ENCODE measurements around the gene SNAI3.

The SNAI3 gene

GRCh38 chr16:88686439-88687253, at the start of gene SNAI3 (continued):
- TF ChIP-seq OVOL3 (tag by site-specific recombination; IDR thresholded peaks at IDR 0.05) (no peak), MZF1 (tag by site-specific recombination; IDR thresholded peaks at IDR 0.05; ENCODE audit: borderline replicate concordance) (no peak), ZNF280C (tag by site-specific recombination; IDR thresholded peaks at IDR 0.05) (no peak), ZNF529 (tag by site-specific recombination; IDR thresholded peaks at IDR 0.05; ENCODE audit: insufficient replicate concordance) (no peak), ZNF37A (tag by site-specific recombination; IDR thresholded peaks at IDR 0.05) (no peak), ZNF776 (tag by site-specific recombination; IDR thresholded peaks at IDR 0.05; ENCODE audit: borderline replicate concordance) (no peak), ZNF239 (tag by site-specific recombination; IDR thresholded peaks at IDR 0.05) (no peak), ZNF544 (tag by site-specific recombination; IDR thresholded peaks at IDR 0.05) (no peak), ZNF274 (IDR thresholded peaks at IDR 0.05; ENCODE audit: low read length) (no peak), ZNF274 (tag by site-specific recombination; IDR thresholded peaks at IDR 0.05; ENCODE audit: borderline replicate concordance) (no peak), TSHZ1 (tag by site-specific recombination; IDR thresholded peaks at IDR 0.05; ENCODE audit: borderline replicate concordance) (no peak), ZNF211 (tag by site-specific recombination; IDR thresholded peaks at IDR 0.05; ENCODE audit: low read depth) (no peak)

- no peaks in the 10 kb centered on the region for H3K9me3 ChIP-seq (ENCODE audit: control insufficient read depth, insufficient read depth, low read depth, low read length)
- no peaks in the 10 kb centered on the region; the same call in 1 of the 2 replicates for H3K4me1 ChIP-seq (ENCODE audit: control insufficient read depth, insufficient read depth, low read length)
- ChIA-PET CTCF (interaction anchor here (1.0 to 3.3 kb wide), 8 partner anchors 7 to 122 kb away, joined by 3 to 58 read pairs (median 12); partner anchors contain the start of genes CTU2 and RNF166), POLR2A (interaction anchor here (1.2 kb wide), 1 partner anchor 74 kb away, joined by 3 read pairs; no protein-coding TSS in a partner anchor)
- peaks cover 0 to 64% of the 10 kb centered on the region in 2 experiments; a peak in 1 of 3 replicates for H3K36me3 ChIP-seq (ENCODE audit: control insufficient read depth in 2 of 2, insufficient read depth in 1 of 2, low read length in 2 of 2)
- no peak overlapping the region for H3K27ac ChIP-seq (ENCODE audit: extremely low read depth, low read depth, low read length)
- TF ChIP-seq ZNF133 (tag by site-specific recombination; IDR thresholded peaks at IDR 0.05) (no peak), GLI2 (tag by site-specific recombination; IDR thresholded peaks at IDR 0.05; ENCODE audit: borderline replicate concordance, low read depth) (no peak), ZNF404 (tag by site-specific recombination; IDR thresholded peaks at IDR 0.05) (no peak), PATZ1 (tag by site-specific recombination; IDR thresholded peaks at IDR 0.05) (no peak), ZNF792 (tag by site-specific recombination; IDR thresholded peaks at IDR 0.05) (no peak), ZBTB7A (tag by site-specific recombination; IDR thresholded peaks at IDR 0.05; ENCODE audit: low read depth) (no peak), ZNF155 (tag by site-specific recombination; IDR thresholded peaks at IDR 0.05) (no peak), GFI1B (tag by site-specific recombination; IDR thresholded peaks at IDR 0.05) (no peak)
- TF ChIP-seq, protein P1, sequence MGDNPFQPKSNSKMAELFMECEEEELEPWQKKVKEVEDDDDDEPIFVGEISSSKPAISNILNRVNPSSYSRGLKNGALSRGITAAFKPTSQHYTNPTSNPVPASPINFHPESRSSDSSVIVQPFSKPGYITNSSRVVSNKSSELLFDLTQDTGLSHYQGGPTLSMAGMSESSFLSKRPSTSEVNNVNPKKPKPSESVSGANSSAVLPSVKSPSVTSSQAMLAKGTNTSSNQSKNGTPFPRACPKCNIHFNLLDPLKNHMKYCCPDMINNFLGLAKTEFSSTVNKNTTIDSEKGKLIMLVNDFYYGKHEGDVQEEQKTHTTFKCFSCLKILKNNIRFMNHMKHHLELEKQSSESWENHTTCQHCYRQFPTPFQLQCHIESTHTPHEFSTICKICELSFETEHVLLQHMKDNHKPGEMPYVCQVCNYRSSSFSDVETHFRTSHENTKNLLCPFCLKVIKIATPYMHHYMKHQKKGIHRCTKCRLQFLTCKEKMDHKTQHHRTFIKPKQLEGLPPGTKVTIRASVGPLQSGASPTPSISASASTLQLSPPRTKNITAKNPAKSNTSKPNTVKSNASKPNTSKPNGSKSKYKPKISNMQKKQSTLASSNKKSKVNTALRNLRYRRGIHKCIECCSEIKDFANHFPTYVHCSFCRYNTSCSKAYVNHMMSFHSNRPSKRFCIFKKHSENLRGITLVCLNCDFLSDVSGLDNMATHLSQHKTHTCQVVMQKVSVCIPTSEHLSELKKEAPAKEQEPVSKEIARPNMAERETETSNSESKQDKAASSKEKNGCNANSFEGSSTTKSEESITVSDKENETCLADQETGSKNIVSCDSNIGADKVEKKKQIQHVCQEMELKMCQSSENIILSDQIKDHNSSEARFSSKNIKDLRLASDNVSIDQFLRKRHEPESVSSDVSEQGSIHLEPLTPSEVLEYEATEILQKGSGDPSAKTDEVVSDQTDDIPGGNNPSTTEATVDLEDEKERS (tag by site-specific recombination; IDR thresholded peaks at IDR 0.05) = no peak
- no peak overlapping the region for H3K4me3 ChIP-seq (ENCODE audit: low read depth, low read length)
These were observed 49.8 kb upstream of the SNAI3 start for GRCh38 chr16:88736088-88736487.
